Large intestine (tissue), 3 donors: ENCODE results near the gene APLP1. TPM values are rescaled to one million over a fixed set of nuclear protein-coding genes. Genes with fewer than 3 reads are reported as not detected.

Experiments used
- DNase-seq, 2 donors: peaks; one replicate each; pipeline versions ENCODE4 v3.0.0 to v3.0.0-alpha.2; 2013
- H3K27ac ChIP-seq: one replicate; pipeline ENCODE4 v1.5.1; 2013; ENCODE audit warnings: low read length
- H3K27me3 ChIP-seq: 2 replicates; pipeline ENCODE4 v1.6.1; 2013; ENCODE audit warnings: low read length; ENCODE audit not compliant: control insufficient read depth, insufficient read depth
- H3K36me3 ChIP-seq: 2 replicates; pipeline ENCODE4 v1.6.1; 2013; ENCODE audit warnings: low read length; ENCODE audit not compliant: control insufficient read depth, insufficient read depth
- H3K4me1 ChIP-seq: one replicate; pipeline ENCODE4 v1.6.1; 2013; ENCODE audit warnings: low read length; ENCODE audit not compliant: control insufficient read depth, insufficient read depth
- H3K4me3 ChIP-seq: one replicate; pipeline ENCODE4 v1.5.1; 2013; ENCODE audit warnings: low read length
- H3K9me3 ChIP-seq: one replicate; pipeline ENCODE4 v1.6.1; 2013; ENCODE audit warnings: mild to moderate bottlenecking, low read depth, low read length, moderate library complexity; ENCODE audit not compliant: control insufficient read depth
- WGBS: methylation state at CpG from one replicate; pipeline ENCODE4 v1.1.5; 2013; ENCODE audit warnings: low lambda C conversion rate; ENCODE audit not compliant: insufficient coverage; 5-methylcytosine and 5-hydroxymethylcytosine counted together
- polyA plus RNA-seq: library from polyadenylated mRNA; unstranded; fragments of 120-200 nt; gene quantifications from one replicate; pipeline ENCODE4 v1.2.1, GENCODE V29; 2013

APLP1 gene
- polyA plus RNA-seq, 1 donor, result 32.7 TPM

DNA sequence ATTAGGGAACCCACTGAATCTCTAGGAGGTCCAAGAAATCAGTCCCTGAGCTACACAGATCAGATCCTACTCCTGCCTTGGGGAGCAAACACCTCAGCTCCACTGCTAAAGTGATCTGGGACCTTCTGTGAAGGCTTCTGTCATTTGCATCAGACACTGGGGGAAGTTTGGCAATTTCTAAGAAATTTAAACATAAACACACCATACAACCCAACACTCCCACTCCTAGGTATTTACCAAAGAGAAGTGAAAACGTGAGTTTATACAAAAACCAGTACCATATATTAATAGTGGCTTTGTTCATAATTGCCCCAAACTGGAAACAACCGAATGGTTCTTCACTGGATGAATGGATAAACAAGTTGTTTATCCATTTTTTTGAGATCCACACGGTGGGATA, 47.1 kb downstream of the APLP1 start:
- H3K4me1 ChIP-seq, result no peaks in the 10 kb centered on the region
- no peaks in the 10 kb centered on the region for H3K27me3 ChIP-seq
- DNase-seq, result no peak
- H3K36me3 ChIP-seq, result no peaks in the 10 kb centered on the region
- H3K9me3 ChIP-seq, result no peaks in the 10 kb centered on the region
- H3K4me3 ChIP-seq, result no peak overlapping the region
- no peak overlapping the region for H3K27ac ChIP-seq
- WGBS, result 79% methylated on average over 2 of the region's 3 CpGs

DNA sequence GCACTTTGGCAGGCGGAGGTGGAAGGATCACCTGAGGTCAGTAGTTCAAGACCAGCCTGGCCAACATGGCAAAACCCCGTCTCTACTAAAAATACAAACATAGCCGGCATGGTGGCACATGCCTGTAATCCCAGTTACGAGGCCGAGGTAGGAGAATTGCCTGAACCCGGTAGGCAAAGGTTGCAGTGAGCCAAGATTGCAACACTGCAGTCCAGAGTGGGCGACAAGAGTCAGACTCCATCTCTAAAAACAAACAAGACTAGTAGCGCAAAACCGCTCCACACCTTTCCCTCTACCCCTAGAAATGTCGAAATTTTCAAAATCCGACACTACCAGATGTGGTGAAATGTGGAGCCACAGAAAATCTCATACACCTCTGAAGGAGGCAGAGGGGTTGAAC, 50.9 kb downstream of the APLP1 start:
- no peak for DNase-seq
- no peaks in the 10 kb centered on the region for H3K27me3 ChIP-seq
- no peak overlapping the region for H3K27ac ChIP-seq
- no CpG with 5 or more reads among the region's 11 CpGs for WGBS
- H3K4me3 ChIP-seq, result no peak overlapping the region
- H3K4me1 ChIP-seq, result no peaks in the 10 kb centered on the region
- H3K36me3 ChIP-seq, result no peaks in the 10 kb centered on the region
- no peaks in the 10 kb centered on the region for H3K9me3 ChIP-seq

- no peaks in the 10 kb centered on the region for H3K9me3 ChIP-seq
- peaks cover 4% of the 10 kb centered on the region for H3K27me3 ChIP-seq
- no peaks in the 10 kb centered on the region for H3K36me3 ChIP-seq
- no CpG with 5 or more reads among the region's 6 CpGs for WGBS
- no peak overlapping the region for H3K4me3 ChIP-seq
- no peaks in the 10 kb centered on the region for H3K4me1 ChIP-seq
- no peak overlapping the region for H3K27ac ChIP-seq
- DNase-seq, result no peak
Measured at GRCh38 chr19:35921012-35921411, 52.6 kb downstream of the APLP1 start.

GRCh38 chr19:35925501-35925900, 57.1 kb downstream of the APLP1 start:
- no peak overlapping the region for H3K27ac ChIP-seq
- DNase-seq, result no peak
- no peaks in the 10 kb centered on the region for H3K36me3 ChIP-seq
- WGBS, result no CpG with 5 or more reads among the region's 3 CpGs
- no peaks in the 10 kb centered on the region for H3K9me3 ChIP-seq
- H3K27me3 ChIP-seq, result peaks cover 4% of the 10 kb centered on the region
- H3K4me3 ChIP-seq, result no peak overlapping the region
- no peaks in the 10 kb centered on the region for H3K4me1 ChIP-seq

DNA sequence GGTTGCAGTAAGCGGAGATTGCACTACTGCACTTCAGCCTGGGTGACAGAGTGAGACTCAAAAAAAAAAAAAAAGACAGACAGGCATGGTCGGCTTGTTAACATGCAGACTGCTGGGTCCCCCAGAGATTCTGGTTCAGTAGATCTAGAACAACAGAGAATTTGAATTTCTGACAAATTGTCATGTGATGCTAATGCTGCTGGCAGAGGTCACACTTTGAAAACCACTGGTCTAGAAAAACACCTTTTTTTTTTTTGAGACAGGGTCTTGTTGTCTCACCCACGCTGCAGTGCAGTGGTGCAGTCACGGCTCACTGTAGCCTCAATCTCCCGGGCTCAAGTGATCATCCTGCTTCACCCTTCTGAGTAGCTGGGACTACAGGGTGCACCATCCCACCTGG, 60.1 kb downstream of the APLP1 start:
- Histone ChIP-seq H3K27me3 (peaks cover 4% of the 10 kb centered on the region), H3K4me1 (no peaks in the 10 kb centered on the region), H3K4me3 (no peak overlapping the region), H3K9me3 (no peaks in the 10 kb centered on the region), H3K36me3 (no peaks in the 10 kb centered on the region), H3K27ac (no peak overlapping the region)
- DNase-seq, result no peak
- no CpG with 5 or more reads among the region's 5 CpGs for WGBS

Other genes starting within 250 kb of the APLP1 start
- 56.9 TPM for gene RBM42, start 239.5 kb upstream of the APLP1 start, polyA plus RNA-seq
- 1.5 TPM for gene ETV2, start 226.8 kb upstream of the APLP1 start, polyA plus RNA-seq
- gene COX6B1, start 220.3 kb upstream of the APLP1 start, polyA plus RNA-seq, result 356 TPM
- 0.04 TPM for gene UPK1A, start 202.1 kb upstream of the APLP1 start, polyA plus RNA-seq
- 0.51 TPM for gene ZBTB32, start 164.0 kb upstream of the APLP1 start, polyA plus RNA-seq
- gene KMT2B, start 150.6 kb upstream of the APLP1 start, polyA plus RNA-seq, result 33.2 TPM
- gene IGFLR1, start 126.1 kb upstream of the APLP1 start, polyA plus RNA-seq, result 3.8 TPM
- gene U2AF1L4, start 123.2 kb upstream of the APLP1 start, polyA plus RNA-seq, result 31.2 TPM
- gene PSENEN, start 122.9 kb upstream of the APLP1 start, polyA plus RNA-seq, result 63.3 TPM
- 11.3 TPM for gene LIN37, start 120.0 kb upstream of the APLP1 start, polyA plus RNA-seq
- 50.2 TPM for gene HSPB6, start 111.5 kb upstream of the APLP1 start, polyA plus RNA-seq
- gene PROSER3, start 110.4 kb upstream of the APLP1 start, polyA plus RNA-seq, result 16.3 TPM
- 22.2 TPM for gene ARHGAP33, start 93.0 kb upstream of the APLP1 start, polyA plus RNA-seq
- 1.9 TPM for gene PRODH2, start 55.7 kb upstream of the APLP1 start, polyA plus RNA-seq
- 3.2 TPM for gene NPHS1, start 16.1 kb upstream of the APLP1 start, polyA plus RNA-seq
- 1.8 TPM for gene KIRREL2, start 11.7 kb upstream of the APLP1 start, polyA plus RNA-seq
- 7.7 TPM for gene NFKBID, start 32.0 kb downstream of the APLP1 start, polyA plus RNA-seq
- 11.1 TPM for gene HCST, start 34.0 kb downstream of the APLP1 start, polyA plus RNA-seq
- gene TYROBP, start 39.7 kb downstream of the APLP1 start, polyA plus RNA-seq, result 41.8 TPM
- gene LRFN3, start 67.8 kb downstream of the APLP1 start, polyA plus RNA-seq, result 10.7 TPM
- 23.4 TPM for gene SDHAF1, start 126.6 kb downstream of the APLP1 start, polyA plus RNA-seq
- 9.8 TPM for gene SYNE4, start 140.2 kb downstream of the APLP1 start, polyA plus RNA-seq
- gene ALKBH6, start 145.6 kb downstream of the APLP1 start, polyA plus RNA-seq, result 13.8 TPM
- 21.5 TPM for gene CLIP3, start 164.3 kb downstream of the APLP1 start, polyA plus RNA-seq
- gene THAP8, start 185.7 kb downstream of the APLP1 start, polyA plus RNA-seq, result 9.1 TPM
- gene WDR62, start 186.3 kb downstream of the APLP1 start, polyA plus RNA-seq, result 2.6 TPM
- gene OVOL3, start 242.6 kb downstream of the APLP1 start, polyA plus RNA-seq, result 0.09 TPM
- gene POLR2I, start 246.3 kb downstream of the APLP1 start, polyA plus RNA-seq, result 47.5 TPM
- 95.3 TPM for gene TBCB, start 246.9 kb downstream of the APLP1 start, polyA plus RNA-seq